ENCODE results near the gene SOX9. TPM values are rescaled to one million over a fixed set of nuclear protein-coding genes. Genes with fewer than 3 reads are reported as not detected.

The SOX9 gene
- not detected in 2 replicates for total RNA-seq

- Mint-ChIP-seq H3K27ac (no peak within 1 kb of the TSS), H3K4me1 (ENCODE audit: low read depth) (no peaks in the 10 kb centered on the region), H3K4me3 (ENCODE audit: low read depth) (no peak within 1 kb of the TSS), H3K27me3 (ENCODE audit: low read depth) (peaks cover 68% of the 10 kb centered on the region), H3K9me3 (no peaks in the 10 kb centered on the region), H3K36me3 (ENCODE audit: low read depth) (no peaks in the 10 kb centered on the region)
- intact Hi-C loops (cut with micrococcal nuclease), result loop anchor here (5.0 kb wide), 1 partner anchor 1047 kb away; the partner anchor contains the start of gene SSTR2
- no peak for DNase-seq (ENCODE audit: low spot score)
These were observed at the start of gene SOX9 for GRCh38 chr17:72120642-72121163. Gene SOX9, plus strand, starts transcription at chr17:72121020. Its CDS starts 372 bp downstream, at chr17:72121392.

GRCh38 chr17:72071330-72071729, 49.5 kb upstream of the SOX9 start:
- H3K27me3 Mint-ChIP-seq (ENCODE audit: low read depth), result no peaks in the 10 kb centered on the region
- intact Hi-C loops (cut with micrococcal nuclease), result no loop called here
- H3K9me3 Mint-ChIP-seq, result no peaks in the 10 kb centered on the region
- no peaks in the 10 kb centered on the region for H3K4me1 Mint-ChIP-seq (ENCODE audit: low read depth)
- no peak overlapping the region for H3K27ac Mint-ChIP-seq
- no peaks in the 10 kb centered on the region for H3K36me3 Mint-ChIP-seq (ENCODE audit: low read depth)
- no peak for DNase-seq (ENCODE audit: low spot score)
- no peak overlapping the region for H3K4me3 Mint-ChIP-seq (ENCODE audit: low read depth)

GRCh38 chr17:72075995-72076677, 44.7 kb upstream of the SOX9 start:
- DNase-seq (ENCODE audit: low spot score), result no peak
- Mint-ChIP-seq H3K36me3 (ENCODE audit: low read depth) (no peaks in the 10 kb centered on the region), H3K27ac (no peak overlapping the region), H3K9me3 (peaks cover 11% of the 10 kb centered on the region), H3K4me3 (ENCODE audit: low read depth) (no peak overlapping the region), H3K4me1 (ENCODE audit: low read depth) (no peaks in the 10 kb centered on the region), H3K27me3 (ENCODE audit: low read depth) (no peaks in the 10 kb centered on the region)
- intact Hi-C loops (cut with micrococcal nuclease), result no loop called here

- Mint-ChIP-seq H3K9me3 (peaks cover 11% of the 10 kb centered on the region), H3K27ac (no peak overlapping the region), H3K4me1 (ENCODE audit: low read depth) (no peaks in the 10 kb centered on the region), H3K27me3 (ENCODE audit: low read depth) (no peaks in the 10 kb centered on the region), H3K4me3 (ENCODE audit: low read depth) (no peak overlapping the region), H3K36me3 (ENCODE audit: low read depth) (no peaks in the 10 kb centered on the region)
- intact Hi-C loops (cut with micrococcal nuclease), result no loop called here
- DNase-seq (ENCODE audit: low spot score), result no peak
These were observed 44.2 kb upstream of the SOX9 start for GRCh38 chr17:72076678-72077030.

- Mint-ChIP-seq H3K4me3 (ENCODE audit: low read depth) (no peak overlapping the region), H3K36me3 (ENCODE audit: low read depth) (no peaks in the 10 kb centered on the region), H3K27ac (no peak overlapping the region), H3K4me1 (ENCODE audit: low read depth) (no peaks in the 10 kb centered on the region), H3K27me3 (ENCODE audit: low read depth) (no peaks in the 10 kb centered on the region), H3K9me3 (peaks cover 11% of the 10 kb centered on the region)
- intact Hi-C loops (cut with micrococcal nuclease), result no loop called here
- DNase-seq (ENCODE audit: low spot score), result no peak
These were observed 43.4 kb upstream of the SOX9 start for GRCh38 chr17:72077326-72077960.

- intact Hi-C loops (cut with micrococcal nuclease), result no loop called here
- H3K9me3 Mint-ChIP-seq, result peaks cover 11% of the 10 kb centered on the region
- no peak for DNase-seq (ENCODE audit: low spot score)
- H3K27ac Mint-ChIP-seq, result no peak overlapping the region
- no peaks in the 10 kb centered on the region for H3K4me1 Mint-ChIP-seq (ENCODE audit: low read depth)
- no peaks in the 10 kb centered on the region for H3K27me3 Mint-ChIP-seq (ENCODE audit: low read depth)
- no peak overlapping the region for H3K4me3 Mint-ChIP-seq (ENCODE audit: low read depth)
- no peaks in the 10 kb centered on the region for H3K36me3 Mint-ChIP-seq (ENCODE audit: low read depth)
These were observed 41.1 kb upstream of the SOX9 start for GRCh38 chr17:72079700-72080099.

GRCh38 chr17:72087876-72088275, 32.9 kb upstream of the SOX9 start:
- no peaks in the 10 kb centered on the region for H3K27me3 Mint-ChIP-seq (ENCODE audit: low read depth)
- H3K4me1 Mint-ChIP-seq (ENCODE audit: low read depth), result no peaks in the 10 kb centered on the region
- H3K27ac Mint-ChIP-seq, result no peak overlapping the region
- H3K4me3 Mint-ChIP-seq (ENCODE audit: low read depth), result no peak overlapping the region
- intact Hi-C loops (cut with micrococcal nuclease), result no loop called here
- DNase-seq (ENCODE audit: low spot score), result no peak
- no peaks in the 10 kb centered on the region for H3K36me3 Mint-ChIP-seq (ENCODE audit: low read depth)
- no peaks in the 10 kb centered on the region for H3K9me3 Mint-ChIP-seq

- intact Hi-C loops (cut with micrococcal nuclease), result no loop called here
- H3K36me3 Mint-ChIP-seq (ENCODE audit: low read depth), result no peaks in the 10 kb centered on the region
- no peak overlapping the region for H3K4me3 Mint-ChIP-seq (ENCODE audit: low read depth)
- no peaks in the 10 kb centered on the region for H3K4me1 Mint-ChIP-seq (ENCODE audit: low read depth)
- no peaks in the 10 kb centered on the region for H3K27me3 Mint-ChIP-seq (ENCODE audit: low read depth)
- no peak overlapping the region for H3K27ac Mint-ChIP-seq
- H3K9me3 Mint-ChIP-seq, result no peaks in the 10 kb centered on the region
- no peak for DNase-seq (ENCODE audit: low spot score)
These were observed 31.3 kb upstream of the SOX9 start for GRCh38 chr17:72089453-72089987.

- Mint-ChIP-seq H3K27me3 (ENCODE audit: low read depth) (no peaks in the 10 kb centered on the region), H3K36me3 (ENCODE audit: low read depth) (no peaks in the 10 kb centered on the region), H3K9me3 (no peaks in the 10 kb centered on the region), H3K4me3 (ENCODE audit: low read depth) (no peak overlapping the region), H3K27ac (no peak overlapping the region), H3K4me1 (ENCODE audit: low read depth) (no peaks in the 10 kb centered on the region)
- DNase-seq (ENCODE audit: low spot score), result no peak
- intact Hi-C loops (cut with micrococcal nuclease), result no loop called here
These were observed 30.7 kb upstream of the SOX9 start for GRCh38 chr17:72090108-72090507.

GRCh38 chr17:72092710-72093322, 28.0 kb upstream of the SOX9 start:
- Mint-ChIP-seq H3K27ac (no peak overlapping the region), H3K4me3 (ENCODE audit: low read depth) (no peak overlapping the region), H3K27me3 (ENCODE audit: low read depth) (no peaks in the 10 kb centered on the region), H3K4me1 (ENCODE audit: low read depth) (no peaks in the 10 kb centered on the region), H3K36me3 (ENCODE audit: low read depth) (no peaks in the 10 kb centered on the region), H3K9me3 (peaks cover 2% of the 10 kb centered on the region)
- DNase-seq (ENCODE audit: low spot score), result no peak
- intact Hi-C loops (cut with micrococcal nuclease), result no loop called here

GRCh38 chr17:72093707-72094106, 27.1 kb upstream of the SOX9 start:
- intact Hi-C loops (cut with micrococcal nuclease), result no loop called here
- no peak for DNase-seq (ENCODE audit: low spot score)
- H3K27me3 Mint-ChIP-seq (ENCODE audit: low read depth), result no peaks in the 10 kb centered on the region
- H3K4me1 Mint-ChIP-seq (ENCODE audit: low read depth), result no peaks in the 10 kb centered on the region
- H3K36me3 Mint-ChIP-seq (ENCODE audit: low read depth), result no peaks in the 10 kb centered on the region
- no peak overlapping the region for H3K27ac Mint-ChIP-seq
- no peak overlapping the region for H3K4me3 Mint-ChIP-seq (ENCODE audit: low read depth)
- peaks cover 7% of the 10 kb centered on the region for H3K9me3 Mint-ChIP-seq

GRCh38 chr17:72095316-72095715, 25.5 kb upstream of the SOX9 start:
- no peak for DNase-seq (ENCODE audit: low spot score)
- Mint-ChIP-seq H3K4me1 (ENCODE audit: low read depth) (no peaks in the 10 kb centered on the region), H3K36me3 (ENCODE audit: low read depth) (no peaks in the 10 kb centered on the region), H3K4me3 (ENCODE audit: low read depth) (no peak overlapping the region), H3K27ac (no peak overlapping the region), H3K27me3 (ENCODE audit: low read depth) (no peaks in the 10 kb centered on the region), H3K9me3 (peaks cover 7% of the 10 kb centered on the region)
- intact Hi-C loops (cut with micrococcal nuclease), result no loop called here

- Mint-ChIP-seq H3K27ac (no peak overlapping the region), H3K4me3 (ENCODE audit: low read depth) (no peak overlapping the region), H3K9me3 (peaks cover 7% of the 10 kb centered on the region)
These were observed 23.7 kb upstream of the SOX9 start for GRCh38 chr17:72097144-72097543.

More at GRCh38 chr17:72097144-72097543, 23.7 kb upstream of the SOX9 start:
- Mint-ChIP-seq H3K27me3 (ENCODE audit: low read depth) (no peaks in the 10 kb centered on the region), H3K4me1 (ENCODE audit: low read depth) (no peaks in the 10 kb centered on the region), H3K36me3 (ENCODE audit: low read depth) (no peaks in the 10 kb centered on the region)
- no peak for DNase-seq (ENCODE audit: low spot score)
- intact Hi-C loops (cut with micrococcal nuclease), result no loop called here

Data from activated T-helper 2 cell treated with anti-CD3 and anti-CD28 coated beads, Interferon-gamma antibody, Interleukin-2, Interleukin-4, amounts not matched to agents 10 μg/mL and 5 μg/mL and 100 μg/mL, durations not matched to agents 14 hours and 24 hours and 36 hours (primary cell).